Osteoblast (primary cell): Measurements from ENCODE around the gene SGO2. TPM values are rescaled to one million over a fixed set of nuclear protein-coding genes. Genes with fewer than 3 reads are reported as not detected.

Source experiments
- DNase-seq: peaks from one replicate; pipeline ENCODE4 v3.0.0; 2011; ENCODE audit warnings: low spot score, mixed read lengths; ENCODE audit not compliant: insufficient read length; ENCODE audit errors: missing footprints
- H2AFZ ChIP-seq: 2 replicates; pipeline ENCODE4 v1.6.0; 2011; ENCODE audit warnings: mild to moderate bottlenecking, low read length
- H3K27ac ChIP-seq: 2 replicates; pipeline ENCODE4 v1.5.1; 2011; ENCODE audit warnings: mild to moderate bottlenecking, low read depth, low read length, moderate library complexity
- H3K27me3 ChIP-seq: 2 replicates; pipeline ENCODE4 v1.6.0; 2012; ENCODE audit warnings: mild to moderate bottlenecking, control low read depth, inconsistent platforms, low read length, moderate library complexity; ENCODE audit not compliant: insufficient read depth
- H3K36me3 ChIP-seq: 2 replicates; pipeline ENCODE4 v1.5.1; 2011; ENCODE audit warnings: mild to moderate bottlenecking, low read length, control low read depth, moderate library complexity; ENCODE audit not compliant: insufficient read depth
- H3K4me1 ChIP-seq: 2 replicates; pipeline ENCODE4 v1.5.1; 2011; ENCODE audit warnings: mild to moderate bottlenecking, low read length, control low read depth, moderate library complexity; ENCODE audit not compliant: insufficient read depth
- H3K4me2 ChIP-seq: 2 replicates; pipeline ENCODE4 v1.6.0; 2011; ENCODE audit warnings: mild to moderate bottlenecking, low read length; ENCODE audit not compliant: insufficient read depth
- H3K4me3 ChIP-seq: fragments of 200-600 bp; sonication (generic); 3 replicates; pipeline ENCODE4 v1.5.1; 2012; ENCODE audit warnings: mild to moderate bottlenecking, low read length, inconsistent platforms; ENCODE audit not compliant: insufficient read depth
- H3K79me2 ChIP-seq: 2 replicates; pipeline ENCODE4 v1.6.0; 2012; ENCODE audit warnings: mild to moderate bottlenecking, low read length, control low read depth, inconsistent platforms; ENCODE audit not compliant: insufficient read depth
- H3K9me3 ChIP-seq: 2 replicates; pipeline ENCODE4 v1.5.1; 2011; ENCODE audit warnings: low read depth, low read length, control low read depth
- H4K20me1 ChIP-seq: 2 replicates; pipeline ENCODE4 v1.6.0; 2012; ENCODE audit warnings: mild to moderate bottlenecking, low read length, control low read depth; ENCODE audit not compliant: insufficient read depth
- CTCF ChIP-seq: IDR thresholded peaks from 2 replicates; pipeline ENCODE4 v1.5.1; 2011; ENCODE audit warnings: mild to moderate bottlenecking, low read depth, low read length, moderate library complexity; ENCODE audit errors: extremely low read depth
- total RNA-seq: library from RNA; depleted of rRNA; stranded (reverse); fragments of >200 nt; gene quantifications from 2 replicates; pipeline ENCODE4 v1.2.3, GENCODE V29; 2012

SGO2 gene
- 3.2 and 4.0 TPM in 2 replicates for total RNA-seq

DNA sequence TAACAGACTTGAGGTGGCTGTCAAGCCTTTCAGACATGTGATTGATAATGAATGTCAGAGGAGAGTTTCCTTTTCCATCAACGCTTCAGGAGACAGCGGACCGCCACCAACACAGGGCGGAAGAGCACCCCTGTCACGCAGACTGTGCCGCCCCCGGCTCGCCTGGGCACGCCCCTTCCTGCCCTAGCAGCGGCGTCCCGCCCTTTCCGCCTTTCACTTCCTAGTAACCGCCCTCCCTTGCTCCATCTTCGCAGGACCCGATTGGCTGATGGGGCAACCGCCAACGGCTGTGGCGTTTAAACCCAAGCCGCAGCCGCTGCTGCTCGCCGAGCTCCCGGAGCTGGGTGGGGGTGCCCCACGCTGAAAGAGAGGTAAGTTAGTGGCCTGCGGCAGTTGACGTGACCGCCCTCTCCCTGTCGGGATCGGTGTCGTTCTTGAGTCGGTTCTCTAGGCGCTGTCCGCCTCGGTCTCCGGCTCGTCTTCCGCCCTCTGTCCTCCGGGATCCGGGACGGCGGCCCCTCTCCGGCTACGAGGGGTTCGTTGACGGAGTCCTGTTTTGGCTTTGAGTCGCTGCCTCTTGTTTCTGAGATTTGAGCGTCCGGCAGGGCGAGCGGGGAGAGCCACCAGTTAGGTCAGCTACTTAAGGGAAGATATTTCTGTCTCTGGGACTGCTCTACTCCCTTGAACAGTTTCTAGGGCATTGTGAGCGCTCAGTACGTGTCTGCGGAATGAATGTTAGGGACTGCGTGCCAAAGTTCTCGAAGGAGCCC is at the start of gene SGO2:
Gene SGO2, plus strand, starts transcription at position 326 of the 770 bp plus-strand sequence. CDS start 6,769 bp downstream, outside the sequence.
- Histone ChIP-seq H3K36me3 (no peaks in the 10 kb centered on the region), H3K4me1 (peaks cover 12% of the 10 kb centered on the region), H2AFZ (peak within 1 kb of the TSS; percentile 95), H3K27ac (peak within 1 kb of the TSS; percentile 54), H3K4me2 (peak within 1 kb of the TSS; percentile 99), H3K27me3 (peaks cover 4% of the 10 kb centered on the region), H4K20me1 (no peaks in the 10 kb centered on the region), H3K4me3 (peak within 1 kb of the TSS; percentile 97), H3K79me2 (peaks cover 49% of the 10 kb centered on the region), H3K9me3 (no peaks in the 10 kb centered on the region)
- peak; percentile 97 for DNase-seq
- no peak for TF ChIP-seq CTCF

DNA sequence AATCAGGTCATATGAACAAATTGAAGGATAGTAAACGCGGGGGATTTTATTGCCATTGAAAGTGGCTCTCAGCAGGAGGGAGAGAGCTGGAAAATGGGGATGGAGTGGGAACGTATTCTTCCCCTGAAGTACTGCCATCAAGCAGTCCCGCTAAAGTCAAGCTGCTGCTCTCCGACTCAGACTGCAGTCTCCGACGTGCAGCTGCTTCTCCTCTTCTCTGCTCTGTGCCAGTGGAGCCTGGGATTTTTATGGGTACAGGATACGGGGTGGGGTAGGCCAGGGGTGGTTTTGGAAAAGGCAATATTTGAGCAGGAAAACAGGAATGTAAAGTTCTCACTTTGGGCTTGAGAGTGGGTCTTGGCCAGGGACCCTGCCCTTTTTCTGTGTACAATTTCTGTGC is 49.2 kb upstream of the SGO2 start:
- H3K4me1 ChIP-seq: peaks cover 35% of the 10 kb centered on the region
- no peaks in the 10 kb centered on the region for H4K20me1 ChIP-seq
- no peaks in the 10 kb centered on the region for H3K9me3 ChIP-seq
- peaks cover 34% of the 10 kb centered on the region for H3K36me3 ChIP-seq
- no peak overlapping the region for H3K27ac ChIP-seq
- no peak overlapping the region for H3K4me3 ChIP-seq
- H3K27me3 ChIP-seq: no peaks in the 10 kb centered on the region
- no peak for TF ChIP-seq CTCF
- DNase-seq: no peak
- H3K79me2 ChIP-seq: no peaks in the 10 kb centered on the region
- no peak overlapping the region for H3K4me2 ChIP-seq
- no peak overlapping the region for H2AFZ ChIP-seq

GRCh38 chr2:200477667-200478131 is 48.3 kb upstream of the SGO2 start:
- peak overlapping the region; percentile 23 for H2AFZ ChIP-seq
- no peak overlapping the region for H3K4me3 ChIP-seq
- no peak for TF ChIP-seq CTCF
- no peaks in the 10 kb centered on the region for H3K27me3 ChIP-seq
- no peak for DNase-seq
- H3K27ac ChIP-seq: peak overlapping the region; percentile 59
- H3K79me2 ChIP-seq: no peaks in the 10 kb centered on the region
- no peaks in the 10 kb centered on the region for H3K9me3 ChIP-seq
- peak overlapping the region; percentile 27 for H3K4me2 ChIP-seq
- peaks cover 25% of the 10 kb centered on the region for H3K36me3 ChIP-seq
- no peaks in the 10 kb centered on the region for H4K20me1 ChIP-seq
- peaks cover 35% of the 10 kb centered on the region for H3K4me1 ChIP-seq

DNA sequence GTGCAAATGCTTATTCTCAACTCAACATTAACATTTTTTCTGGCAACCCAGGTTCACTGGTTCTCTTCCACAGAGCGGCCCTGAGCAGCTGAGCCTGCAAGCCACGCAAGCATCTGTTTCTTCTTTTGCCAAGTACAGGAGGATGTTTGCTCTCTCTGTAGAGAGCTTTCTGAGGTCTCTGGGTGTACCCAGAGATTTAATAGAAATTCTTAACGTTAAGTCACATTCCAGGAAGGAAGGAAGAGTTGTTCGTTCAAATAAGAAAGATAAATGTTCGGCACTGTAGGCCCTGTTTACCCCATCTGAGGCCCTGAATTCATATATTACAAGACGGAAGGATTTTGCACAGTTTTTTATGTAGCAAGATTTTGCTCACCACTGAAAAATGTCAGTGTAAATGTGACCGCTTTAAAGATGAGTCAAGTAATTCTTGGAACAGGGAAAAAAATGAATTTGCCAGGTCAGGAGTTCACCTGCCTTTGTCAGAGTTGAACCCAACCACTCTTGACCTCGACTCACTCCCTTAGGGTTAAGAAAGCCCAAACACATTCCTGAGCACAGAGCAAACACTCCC is 46.2 kb upstream of the SGO2 start:
- Histone ChIP-seq H3K27ac (peak overlapping the region; percentile 83), H3K4me3 (peak overlapping the region; percentile 18), H3K4me2 (peak overlapping the region; percentile 62), H3K36me3 (peaks cover 13% of the 10 kb centered on the region), H2AFZ (peak overlapping the region; percentile 44), H3K27me3 (no peaks in the 10 kb centered on the region), H3K79me2 (no peaks in the 10 kb centered on the region), H3K4me1 (peaks cover 35% of the 10 kb centered on the region), H3K9me3 (no peaks in the 10 kb centered on the region), H4K20me1 (no peaks in the 10 kb centered on the region)
- DNase-seq: peak; percentile 91
- no peak for TF ChIP-seq CTCF
